GM12875 (cell line): ENCODE results near the gene UBL4B.
A peak's percentile ranks its signal among the peaks of the same experiment; 100 is the strongest.

ENCODE experiments used
- H3K4me3 ChIP-seq: one replicate; pipeline ENCODE4 v1.5.1; 2011; ENCODE audit warnings: low read depth, low read length, control low read depth
- CTCF ChIP-seq: IDR thresholded peaks from 2 replicates; pipeline ENCODE4 v1.5.1; 2011; ENCODE audit warnings: low read depth, mild to moderate bottlenecking, control low read depth, inconsistent platforms, low read length, moderate library complexity, borderline replicate concordance; ENCODE audit not compliant: insufficient read depth

The UBL4B gene

GRCh38 chr1:110081061-110081460 is 31.2 kb upstream of the UBL4B start:
- H3K4me3 ChIP-seq = no peak overlapping the region
- TF ChIP-seq CTCF = no peak

GRCh38 chr1:110082477-110082876 is 29.8 kb upstream of the UBL4B start:
- TF ChIP-seq CTCF = no peak
- H3K4me3 ChIP-seq = no peak overlapping the region

- no peak for TF ChIP-seq CTCF
- peak overlapping the region; percentile 57 for H3K4me3 ChIP-seq
These were observed 29.0 kb upstream of the UBL4B start for GRCh38 chr1:110083061-110083865.

DNA sequence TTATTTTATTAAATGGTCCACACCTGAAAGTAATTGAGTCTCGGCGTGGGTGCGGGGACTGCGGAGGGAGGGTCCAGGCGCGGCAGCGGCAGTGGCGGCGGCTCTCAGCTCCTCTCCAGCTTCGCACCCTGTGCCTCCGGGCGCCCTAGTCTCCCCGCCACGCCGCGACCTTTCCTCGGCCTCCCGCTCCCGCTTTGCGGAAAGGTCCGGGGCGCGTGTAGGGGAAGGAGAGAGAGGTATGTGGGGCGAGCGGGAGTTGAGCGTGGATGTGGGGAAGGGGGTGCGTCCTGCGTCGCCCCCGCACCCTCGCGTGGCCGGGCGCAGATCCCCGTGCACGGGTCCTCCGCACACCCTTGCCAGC is 28.4 kb upstream of the UBL4B start:
- TF ChIP-seq CTCF = no peak
- peak overlapping the region; percentile 57 for H3K4me3 ChIP-seq

GRCh38 chr1:110084227-110085078 is 27.8 kb upstream of the UBL4B start:
- no peak for TF ChIP-seq CTCF
- peak overlapping the region; percentile 57 for H3K4me3 ChIP-seq

- no peak for TF ChIP-seq CTCF
- H3K4me3 ChIP-seq = no peak overlapping the region
These were observed 26.6 kb upstream of the UBL4B start for GRCh38 chr1:110085671-110086070.

DNA sequence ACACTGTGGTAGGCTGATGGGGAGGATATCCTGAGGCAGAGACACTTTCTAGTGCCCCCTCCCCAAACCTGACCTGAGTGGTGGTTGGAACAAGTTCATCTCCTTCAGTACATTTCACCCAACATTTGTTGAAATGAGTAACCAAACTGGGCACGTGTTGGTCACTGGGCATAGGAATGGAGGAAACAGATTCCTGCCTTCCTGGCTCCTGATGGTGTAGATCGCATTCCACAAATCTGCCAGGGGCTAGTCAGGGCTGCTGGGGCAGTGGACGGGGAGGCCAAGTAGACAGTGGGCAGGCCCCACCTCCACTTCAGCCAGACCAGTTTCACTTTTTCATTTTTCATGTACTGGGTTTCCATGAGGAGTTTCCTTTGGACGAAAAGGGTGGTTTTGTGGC is 25.3 kb upstream of the UBL4B start:
- TF ChIP-seq CTCF = no peak

More for the DNA sequence above, 25.3 kb upstream of the UBL4B start:
- H3K4me3 ChIP-seq = no peak overlapping the region
